Measurements from ENCODE around the gene JAKMIP3.

The JAKMIP3 gene

GRCh38 chr10:132110111-132110521 is 44.4 kb downstream of the JAKMIP3 start:
- no peak for DNase-seq (ENCODE audit: low spot score)

- DNase-seq (ENCODE audit: low spot score), result no peak
Measured at GRCh38 chr10:132110713-132111112, 45.0 kb downstream of the JAKMIP3 start.

- no peak for DNase-seq (ENCODE audit: low spot score)
Measured at GRCh38 chr10:132111121-132111731, 45.5 kb downstream of the JAKMIP3 start.

GRCh38 chr10:132111871-132112341 is 46.2 kb downstream of the JAKMIP3 start:
- no peak for DNase-seq (ENCODE audit: low spot score)

GRCh38 chr10:132112611-132113010 is 46.9 kb downstream of the JAKMIP3 start:
- DNase-seq (ENCODE audit: low spot score), result peak; percentile 18

GRCh38 chr10:132113206-132113605 is 47.5 kb downstream of the JAKMIP3 start:
- DNase-seq (ENCODE audit: low spot score), result peak; percentile 85

GRCh38 chr10:132113766-132114365 is 48.1 kb downstream of the JAKMIP3 start:
- peak; percentile 81 for DNase-seq (ENCODE audit: low spot score)

- no peak for DNase-seq (ENCODE audit: low spot score)
Measured at GRCh38 chr10:132114953-132115520, 49.3 kb downstream of the JAKMIP3 start.
